ENCODE results near the gene XKR7. TPM values are rescaled to one million over a fixed set of nuclear protein-coding genes. Genes with fewer than 3 reads are reported as not detected.

The XKR7 gene
- total RNA-seq, 2 donors from 2014 or later: not detected

GRCh38 chr20:31936420-31936819 is 31.5 kb upstream of the XKR7 start:
- DNase-seq (no peak), ATAC-seq (no peak)
- intact Hi-C loops (cut with DNase I): no loop called here

GRCh38 chr20:31937820-31938219 is 30.1 kb upstream of the XKR7 start:
- no peak for DNase-seq
- intact Hi-C loops (cut with DNase I): no loop called here
- ATAC-seq: no peak

- intact Hi-C loops (cut with DNase I): no loop called here
- ATAC-seq: no peak
- DNase-seq: no peak
These were observed 28.3 kb upstream of the XKR7 start for GRCh38 chr20:31939661-31940060.

GRCh38 chr20:31943052-31943471 is 24.9 kb upstream of the XKR7 start:
- intact Hi-C loops (cut with DNase I): no loop called here
- peak; percentile 32 for DNase-seq
- peak; percentile 64 to 92 for ATAC-seq

- no peak for ATAC-seq
- intact Hi-C loops (cut with DNase I): no loop called here
These were observed 22.6 kb upstream of the XKR7 start for GRCh38 chr20:31945319-31945718.

GRCh38 chr20:31945785-31946184 is 22.2 kb upstream of the XKR7 start:
- intact Hi-C loops (cut with DNase I): no loop called here
- ATAC-seq: no peak
- DNase-seq: no peak

More at GRCh38 chr20:31945319-31945718, 22.6 kb upstream of the XKR7 start:
- no peak for DNase-seq

- intact Hi-C loops (cut with DNase I): no loop called here
- DNase-seq (no peak), ATAC-seq (no peak)
These were observed 19.9 kb upstream of the XKR7 start for GRCh38 chr20:31948008-31948407.

GRCh38 chr20:31949877-31950646 is 17.9 kb upstream of the XKR7 start:
- no peak for ATAC-seq
- intact Hi-C loops (cut with DNase I): loop anchor here in 1 of 2 donors (5.0 kb wide), 1 partner anchor 98 kb away; no protein-coding TSS in a partner anchor
- no peak for DNase-seq

- ATAC-seq: no peak
- intact Hi-C loops (cut with DNase I): loop anchor here in 1 of 2 donors (5.0 kb wide), 1 partner anchor 99 kb away; no protein-coding TSS in a partner anchor
- DNase-seq: no peak
These were observed 16.8 kb upstream of the XKR7 start for GRCh38 chr20:31951203-31951529.

GRCh38 chr20:31951530-31952453 is 16.2 kb upstream of the XKR7 start, which contains the start of gene PDRG1:
TSS of gene PDRG1 (minus strand) at chr20:31952046. CDS start at chr20:31951961, 85 bp downstream.
- peak; percentile 97 for DNase-seq
- intact Hi-C loops (cut with DNase I): loop anchor here (2.0 to 5.0 kb wide), 2 partner anchors 99 kb away; no protein-coding TSS in a partner anchor
- ATAC-seq: peak; percentile 98 to 99

GRCh38 chr20:31953556-31954148 is 14.3 kb upstream of the XKR7 start:
- intact Hi-C loops (cut with DNase I): loop anchor here (2.0 to 5.0 kb wide), 2 partner anchors 101 kb away; no protein-coding TSS in a partner anchor
- DNase-seq: no peak
- ATAC-seq: no peak

- intact Hi-C loops (cut with DNase I): loop anchor here in 1 of 2 donors (5.0 kb wide), 1 partner anchor 102 kb away; no protein-coding TSS in a partner anchor
- DNase-seq (no peak), ATAC-seq (no peak)
These were observed 13.5 kb upstream of the XKR7 start for GRCh38 chr20:31954500-31954899.

GRCh38 chr20:31956556-31957526 is 11.1 kb upstream of the XKR7 start:
- intact Hi-C loops (cut with DNase I): no loop called here
- no peak for DNase-seq
- no peak for ATAC-seq

GRCh38 chr20:31962761-31963160 is 5.2 kb upstream of the XKR7 start:
- DNase-seq: no peak
- intact Hi-C loops (cut with DNase I): no loop called here
- ATAC-seq: no peak

- ATAC-seq (no peak), DNase-seq (no peak)
- intact Hi-C loops (cut with DNase I): no loop called here
These were observed 4.1 kb upstream of the XKR7 start for GRCh38 chr20:31963889-31964288.

GRCh38 chr20:31966991-31967655 is 828 bp upstream of the XKR7 start:
- intact Hi-C loops (cut with DNase I): no loop called here
- no peak for DNase-seq

GRCh38 chr20:31968291-31969126 is 558 bp downstream of the XKR7 start:
- ATAC-seq (peak; percentile 94 to 95), DNase-seq (peak; percentile 79)
- intact Hi-C loops (cut with DNase I): no loop called here

More at GRCh38 chr20:31966991-31967655, 828 bp upstream of the XKR7 start:
- ATAC-seq: no peak

Data from left cardiac atrium (tissue), 4 donors.